Astrocyte (in vitro differentiated cells and primary cell): ENCODE measurements around the gene FCN3. TPM values are rescaled to one million over a fixed set of nuclear protein-coding genes. Genes with fewer than 3 reads are reported as not detected.
"Not testable (repeated sequence)": the region's sequence is repeated elsewhere in the genome, so short reads cannot be mapped to it uniquely, and the experiment has no call there.

Source experiments
- DNase-seq: peaks from one replicate; pipeline ENCODE4 v3.0.0-alpha.2; 2010; ENCODE audit warnings: low read depth
- FAIRE-seq: peaks from 2 replicates; lab custom pipeline; 2011; peaks lifted over from hg19 to GRCh38; lab: Jason Lieb, UNC
- H2AFZ ChIP-seq: 2 replicates; pipeline ENCODE4 v1.6.0; 2012; ENCODE audit warnings: low read depth, low read length, inconsistent platforms
- H3K27ac ChIP-seq: 2 replicates; pipeline ENCODE4 v1.5.1; 2011; ENCODE audit warnings: low read depth, low read length, inconsistent platforms
- H3K27me3 ChIP-seq: 2 replicates; pipeline ENCODE4 v1.6.0; 2011; ENCODE audit warnings: low read length, inconsistent platforms; ENCODE audit not compliant: insufficient read depth
- H3K36me3 ChIP-seq: 2 replicates; pipeline ENCODE4 v1.5.1; 2011; ENCODE audit warnings: low read length, inconsistent platforms; ENCODE audit not compliant: insufficient read depth
- H3K4me1 ChIP-seq: 2 replicates; pipeline ENCODE4 v1.5.1; 2011; ENCODE audit warnings: low read length, inconsistent platforms; ENCODE audit not compliant: insufficient read depth
- H3K4me2 ChIP-seq: 2 replicates; pipeline ENCODE4 v1.6.0; 2012; ENCODE audit warnings: low read length, inconsistent platforms
- H3K4me3 ChIP-seq: 2 replicates; pipeline ENCODE4 v1.5.1; 2011; ENCODE audit warnings: low read depth, mild to moderate bottlenecking, low read length, inconsistent platforms; ENCODE audit not compliant: insufficient read depth
- H3K79me2 ChIP-seq: 2 replicates; pipeline ENCODE4 v1.6.0; 2012; ENCODE audit warnings: mild to moderate bottlenecking, low read length, inconsistent platforms; ENCODE audit not compliant: insufficient read depth
- H3K9ac ChIP-seq: 2 replicates; pipeline ENCODE4 v1.6.0; 2012; ENCODE audit warnings: mild to moderate bottlenecking, low read length, inconsistent platforms
- H3K9me3 ChIP-seq: 2 replicates; pipeline ENCODE4 v1.5.1; 2012; ENCODE audit warnings: low read depth, mild to moderate bottlenecking, low read length, inconsistent platforms; ENCODE audit not compliant: insufficient read depth
- H4K20me1 ChIP-seq: 2 replicates; pipeline ENCODE4 v1.6.0; 2012; ENCODE audit warnings: low read length, inconsistent platforms; ENCODE audit not compliant: insufficient read depth
- H3K27ac Mint-ChIP-seq: one replicate; pipeline ENCODE4 v1.8.0; 2021; ENCODE audit warnings: mild to moderate bottlenecking, mixed read lengths; ENCODE audit not compliant: unreplicated experiment
- H3K27me3 Mint-ChIP-seq: one replicate; pipeline ENCODE4 v1.8.0; 2021; ENCODE audit warnings: low read depth, mixed read lengths; ENCODE audit not compliant: unreplicated experiment
- H3K36me3 Mint-ChIP-seq: one replicate; pipeline ENCODE4 v1.8.0; 2021; ENCODE audit warnings: low read depth, mixed read lengths; ENCODE audit not compliant: unreplicated experiment
- H3K4me1 Mint-ChIP-seq: one replicate; pipeline ENCODE4 v1.8.0; 2021; ENCODE audit warnings: low read depth, mixed read lengths; ENCODE audit not compliant: unreplicated experiment
- H3K4me3 Mint-ChIP-seq: one replicate; pipeline ENCODE4 v1.8.0; 2021; ENCODE audit warnings: mild to moderate bottlenecking, moderate library complexity, mixed read lengths; ENCODE audit not compliant: unreplicated experiment
- H3K9me3 Mint-ChIP-seq: one replicate; pipeline ENCODE4 v1.8.0; 2021; ENCODE audit warnings: mild to moderate bottlenecking, mixed read lengths; ENCODE audit not compliant: unreplicated experiment
- EZH2 ChIP-seq: IDR thresholded peaks from 2 replicates; pipeline ENCODE4 v1.6.1; 2012; ENCODE audit warnings: mild to moderate bottlenecking, low read length, inconsistent platforms; ENCODE audit not compliant: insufficient read depth
- total RNA-seq: library from RNA; stranded (reverse); gene quantifications from 2 replicates; pipeline ENCODE4 v1.2.1, GENCODE V29; 2021
- TF ChIP-seq, protein P1 (sequence below): IDR thresholded peaks from 2 replicates; pipeline ENCODE4 v1.5.1; 2011; ENCODE audit warnings: low read depth, mild to moderate bottlenecking, inconsistent platforms, low read length, moderate library complexity; ENCODE audit not compliant: insufficient read depth

Gene FCN3
- total RNA-seq, 1 donor from 2014 or later, result not detected

- no peaks in the 10 kb centered on the region for H3K9me3 Mint-ChIP-seq
- Histone ChIP-seq H3K27ac (no peak overlapping the region), H2AFZ (no peak overlapping the region), H3K9ac (no peak overlapping the region), H3K9me3 (no peaks in the 10 kb centered on the region), H4K20me1 (no peaks in the 10 kb centered on the region), H3K4me3 (no peak overlapping the region), H3K36me3 (peaks cover 21% of the 10 kb centered on the region), H3K4me2 (peak overlapping the region; percentile 6), H3K27me3 (no peaks in the 10 kb centered on the region), H3K4me1 (peaks cover 22% of the 10 kb centered on the region), H3K79me2 (no peaks in the 10 kb centered on the region)
- TF ChIP-seq, protein P1, sequence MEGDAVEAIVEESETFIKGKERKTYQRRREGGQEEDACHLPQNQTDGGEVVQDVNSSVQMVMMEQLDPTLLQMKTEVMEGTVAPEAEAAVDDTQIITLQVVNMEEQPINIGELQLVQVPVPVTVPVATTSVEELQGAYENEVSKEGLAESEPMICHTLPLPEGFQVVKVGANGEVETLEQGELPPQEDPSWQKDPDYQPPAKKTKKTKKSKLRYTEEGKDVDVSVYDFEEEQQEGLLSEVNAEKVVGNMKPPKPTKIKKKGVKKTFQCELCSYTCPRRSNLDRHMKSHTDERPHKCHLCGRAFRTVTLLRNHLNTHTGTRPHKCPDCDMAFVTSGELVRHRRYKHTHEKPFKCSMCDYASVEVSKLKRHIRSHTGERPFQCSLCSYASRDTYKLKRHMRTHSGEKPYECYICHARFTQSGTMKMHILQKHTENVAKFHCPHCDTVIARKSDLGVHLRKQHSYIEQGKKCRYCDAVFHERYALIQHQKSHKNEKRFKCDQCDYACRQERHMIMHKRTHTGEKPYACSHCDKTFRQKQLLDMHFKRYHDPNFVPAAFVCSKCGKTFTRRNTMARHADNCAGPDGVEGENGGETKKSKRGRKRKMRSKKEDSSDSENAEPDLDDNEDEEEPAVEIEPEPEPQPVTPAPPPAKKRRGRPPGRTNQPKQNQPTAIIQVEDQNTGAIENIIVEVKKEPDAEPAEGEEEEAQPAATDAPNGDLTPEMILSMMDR, result no peak
- TF ChIP-seq EZH2, result no peak
- peaks cover 27% of the 10 kb centered on the region for H3K36me3 Mint-ChIP-seq
- no peak overlapping the region for H3K27ac Mint-ChIP-seq
- H3K4me1 Mint-ChIP-seq, result peaks cover 17% of the 10 kb centered on the region
- DNase-seq (peak; percentile 61), FAIRE-seq (no peak)
- H3K27me3 Mint-ChIP-seq, result no peaks in the 10 kb centered on the region
- no peak overlapping the region for H3K4me3 Mint-ChIP-seq
These were observed 33.5 kb upstream of the FCN3 start for GRCh38 chr1:27408151-27408550.

- not testable (repeated sequence) for H3K9me3 ChIP-seq, H3K4me3 ChIP-seq, H3K4me3 Mint-ChIP-seq, H3K9me3 Mint-ChIP-seq, H3K27me3 Mint-ChIP-seq, H3K9ac ChIP-seq, H3K27ac Mint-ChIP-seq, H3K79me2 ChIP-seq, H3K27me3 ChIP-seq, H3K36me3 ChIP-seq, H3K27ac ChIP-seq, H2AFZ ChIP-seq, H4K20me1 ChIP-seq, DNase-seq, FAIRE-seq, H3K4me2 ChIP-seq
- Mint-ChIP-seq H3K4me1 (peaks cover 17% of the 10 kb centered on the region), H3K36me3 (peaks cover 20% of the 10 kb centered on the region)
- H3K4me1 ChIP-seq, result peaks cover 28% of the 10 kb centered on the region
These were observed 32.2 kb upstream of the FCN3 start for GRCh38 chr1:27406791-27407190.

- peaks cover 6% of the 10 kb centered on the region for H3K36me3 ChIP-seq
- peaks cover 19% of the 10 kb centered on the region for H3K36me3 Mint-ChIP-seq
- H3K9me3 Mint-ChIP-seq, result no peaks in the 10 kb centered on the region
- no peak overlapping the region for H3K4me3 Mint-ChIP-seq
- peaks cover 17% of the 10 kb centered on the region for H3K4me1 Mint-ChIP-seq
- TF ChIP-seq, protein P1, result no peak
- no peak for TF ChIP-seq EZH2
- H3K27ac ChIP-seq, result no peak overlapping the region
- H3K4me2 ChIP-seq, result no peak overlapping the region
- DNase-seq (no peak), FAIRE-seq (no peak)
- H2AFZ ChIP-seq, result no peak overlapping the region
- no peaks in the 10 kb centered on the region for H3K27me3 ChIP-seq
- no peak overlapping the region for H3K27ac Mint-ChIP-seq
- H4K20me1 ChIP-seq, result no peaks in the 10 kb centered on the region
- no peak overlapping the region for H3K9ac ChIP-seq
- no peaks in the 10 kb centered on the region for H3K79me2 ChIP-seq
- no peaks in the 10 kb centered on the region for H3K27me3 Mint-ChIP-seq
- H3K4me3 ChIP-seq, result no peak overlapping the region
- H3K4me1 ChIP-seq, result peaks cover 28% of the 10 kb centered on the region
- no peaks in the 10 kb centered on the region for H3K9me3 ChIP-seq
These were observed 31.7 kb upstream of the FCN3 start for GRCh38 chr1:27406362-27406680.

GRCh38 chr1:27405598-27406361, 31.2 kb upstream of the FCN3 start:
- H3K27me3 ChIP-seq, H3K9ac ChIP-seq, H3K4me2 ChIP-seq, H3K4me3 ChIP-seq, H4K20me1 ChIP-seq, H3K9me3 ChIP-seq, DNase-seq, H3K79me2 ChIP-seq, H3K27me3 Mint-ChIP-seq, H3K27ac ChIP-seq, H3K9me3 Mint-ChIP-seq, FAIRE-seq, H3K36me3 ChIP-seq, H2AFZ ChIP-seq: not testable (repeated sequence)
- H3K36me3 Mint-ChIP-seq, result peaks cover 14% of the 10 kb centered on the region
- H3K4me1 ChIP-seq, result peaks cover 28% of the 10 kb centered on the region
- H3K4me1 Mint-ChIP-seq, result peaks cover 17% of the 10 kb centered on the region
- H3K27ac Mint-ChIP-seq, result peak overlapping the region; percentile 69
- peak overlapping the region; percentile 23 for H3K4me3 Mint-ChIP-seq
